Measurements from ENCODE around the gene CMTM4.
"Not testable (repeated sequence)": the region's sequence is repeated elsewhere in the genome, so short reads cannot be mapped to it uniquely, and the experiment has no call there.

CMTM4 gene

DNA sequence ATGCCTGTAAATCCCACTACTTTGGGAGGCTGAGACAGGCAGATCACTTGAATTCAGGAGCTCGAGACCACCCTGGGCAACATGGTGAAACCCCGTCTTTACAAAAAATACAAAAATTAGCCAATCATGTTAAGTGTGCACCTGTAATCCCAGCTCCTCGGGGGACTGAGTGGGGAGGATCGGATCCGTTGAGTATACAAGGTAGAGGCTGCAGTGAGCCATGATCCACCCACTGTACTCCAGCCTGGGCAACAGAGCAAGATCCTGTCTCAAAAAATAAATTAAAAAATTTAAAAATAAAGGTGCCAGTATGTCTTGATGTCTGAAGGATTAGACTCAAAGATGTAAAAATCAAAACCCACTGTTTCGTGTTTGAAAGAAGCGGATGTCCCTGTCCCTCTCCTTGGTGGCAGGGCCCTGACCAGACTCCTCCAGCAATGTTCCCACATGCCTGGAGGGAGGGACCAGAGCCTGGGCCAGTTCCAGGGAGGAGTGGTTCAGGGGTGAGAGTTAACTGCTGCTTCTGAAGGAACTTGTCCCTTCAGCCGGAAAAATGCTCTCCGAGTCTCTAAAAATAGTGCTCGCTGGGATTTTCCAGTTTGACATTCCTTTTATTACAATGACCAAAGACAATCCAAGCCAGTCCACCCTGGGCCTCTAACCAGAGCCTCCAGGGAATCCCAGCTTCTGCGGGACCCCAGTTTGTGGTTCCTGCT is 9.4 kb upstream of the CMTM4 start:
- no peak for DNase-seq (ENCODE audit: low read depth in 2 of 2)

DNA sequence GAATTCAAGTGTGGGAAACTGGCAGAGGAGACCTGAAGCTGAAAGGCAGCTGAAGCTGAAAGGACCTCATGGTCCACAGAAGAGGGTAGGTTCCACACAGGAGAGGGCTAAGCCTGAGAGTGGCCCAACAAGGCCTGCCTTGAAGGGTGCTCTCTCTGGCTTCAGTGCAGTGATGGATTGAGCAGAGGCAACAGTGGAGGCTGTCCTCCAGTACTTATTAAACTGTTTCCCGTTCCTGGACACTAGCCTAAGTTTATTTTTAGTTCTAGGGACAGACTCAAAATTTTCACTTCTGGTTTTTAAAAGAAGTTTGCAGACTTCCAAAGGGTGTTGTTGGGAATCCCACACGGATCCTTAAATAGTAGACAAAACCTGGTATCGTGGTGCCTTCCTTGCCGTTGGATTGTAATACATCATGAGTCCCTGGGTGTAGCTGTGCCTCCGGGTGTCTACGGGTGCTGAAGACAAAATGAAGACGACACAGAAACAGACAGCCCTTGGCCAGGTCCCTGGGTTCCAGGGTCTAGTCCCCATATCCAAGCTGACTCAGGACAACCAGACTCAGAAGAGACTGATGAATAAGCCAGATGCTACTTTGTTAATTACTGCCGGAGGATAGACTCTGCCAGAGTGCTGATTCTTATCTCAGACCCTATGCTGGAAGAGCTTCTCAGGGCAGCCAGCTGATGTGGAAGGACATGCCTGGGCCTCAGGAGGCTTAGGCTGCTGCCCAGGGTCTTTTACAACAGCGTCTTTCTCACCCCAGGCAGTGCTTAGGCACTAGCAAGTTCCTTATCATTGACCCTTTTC is 7.1 kb upstream of the CMTM4 start:
- no peak for DNase-seq (ENCODE audit: low read depth in 2 of 2)

DNA sequence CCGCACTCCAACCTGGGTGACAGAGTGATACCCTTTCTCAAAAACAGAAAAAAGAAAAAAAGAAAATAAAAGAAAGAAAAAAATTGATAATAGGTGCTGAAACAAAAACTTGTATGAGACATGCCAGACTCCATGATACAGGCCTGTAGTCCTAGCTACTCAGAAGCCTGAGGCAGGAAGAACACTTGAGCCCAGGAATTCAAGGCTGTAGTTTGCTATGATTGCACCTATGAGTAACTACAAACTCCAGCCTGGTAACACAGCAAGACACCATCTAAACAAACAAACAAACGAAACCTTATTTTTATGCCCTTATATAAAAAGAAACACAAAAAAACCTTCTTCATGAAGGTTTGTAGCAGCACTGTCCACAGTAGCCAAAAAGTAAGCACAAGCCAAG is 5.0 kb upstream of the CMTM4 start:
- DNase-seq (ENCODE audit: low read depth in 2 of 2): no peak

DNA sequence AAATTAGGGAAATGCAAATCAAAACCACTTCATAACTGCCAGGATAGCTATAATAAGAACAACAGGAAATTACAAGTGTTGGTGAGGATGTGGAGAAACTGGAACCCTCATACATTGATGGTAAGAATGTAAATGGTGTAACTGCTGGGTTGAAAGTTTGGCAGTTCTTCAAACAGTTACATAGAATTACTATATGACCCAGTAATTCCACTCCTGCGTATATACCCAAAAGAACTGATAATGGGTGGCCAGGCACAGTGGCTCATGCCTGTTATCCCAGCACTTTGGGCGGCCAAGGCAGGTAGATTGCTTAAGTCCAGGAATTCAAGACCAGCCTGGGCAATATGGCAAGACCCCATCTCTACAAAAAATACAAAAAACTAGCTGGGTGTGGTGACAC is 4.5 kb upstream of the CMTM4 start:
- DNase-seq (ENCODE audit: low read depth in 2 of 2): no peak

DNA sequence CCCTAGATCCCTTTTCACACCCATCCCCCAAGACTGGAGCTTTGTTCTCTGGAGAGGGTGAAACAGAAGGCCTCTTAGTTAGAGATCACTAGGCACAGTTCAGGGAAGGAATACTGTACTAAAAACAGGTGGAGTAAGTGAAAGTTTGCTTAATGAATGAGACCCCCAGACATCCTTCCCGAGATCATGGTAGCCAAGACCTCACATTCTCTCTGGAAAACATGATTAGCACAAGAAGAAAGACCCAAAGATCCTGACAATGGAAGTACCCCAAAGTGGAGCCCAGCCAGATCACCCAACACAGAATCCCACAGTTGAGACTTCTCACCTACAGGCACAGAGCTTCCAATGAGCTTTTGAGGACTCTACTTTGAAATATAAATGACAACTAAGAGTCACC is 3.4 kb upstream of the CMTM4 start:
- no peak for DNase-seq (ENCODE audit: low read depth in 2 of 2)

DNA sequence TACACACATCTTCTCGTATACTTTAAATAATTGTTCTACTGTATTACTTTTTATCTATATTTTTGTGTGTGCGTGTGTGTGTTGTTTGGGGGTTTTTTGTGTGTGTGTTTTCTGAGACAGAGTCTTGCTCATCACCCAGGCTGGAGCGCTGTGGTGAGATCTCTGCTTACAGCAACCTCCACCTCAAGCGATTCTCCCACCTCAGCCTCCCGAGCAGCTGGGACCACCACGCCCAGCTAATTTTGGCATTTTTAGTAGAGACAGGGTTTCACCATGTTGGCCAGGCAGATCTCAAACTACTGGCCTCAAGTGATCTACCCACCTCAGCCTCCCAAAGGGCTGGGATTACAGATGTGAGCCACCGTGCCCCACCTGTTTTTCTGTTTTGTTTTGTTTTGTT is 1.5 kb upstream of the CMTM4 start:
- DNase-seq (ENCODE audit: low read depth in 2 of 2): no peak

DNA sequence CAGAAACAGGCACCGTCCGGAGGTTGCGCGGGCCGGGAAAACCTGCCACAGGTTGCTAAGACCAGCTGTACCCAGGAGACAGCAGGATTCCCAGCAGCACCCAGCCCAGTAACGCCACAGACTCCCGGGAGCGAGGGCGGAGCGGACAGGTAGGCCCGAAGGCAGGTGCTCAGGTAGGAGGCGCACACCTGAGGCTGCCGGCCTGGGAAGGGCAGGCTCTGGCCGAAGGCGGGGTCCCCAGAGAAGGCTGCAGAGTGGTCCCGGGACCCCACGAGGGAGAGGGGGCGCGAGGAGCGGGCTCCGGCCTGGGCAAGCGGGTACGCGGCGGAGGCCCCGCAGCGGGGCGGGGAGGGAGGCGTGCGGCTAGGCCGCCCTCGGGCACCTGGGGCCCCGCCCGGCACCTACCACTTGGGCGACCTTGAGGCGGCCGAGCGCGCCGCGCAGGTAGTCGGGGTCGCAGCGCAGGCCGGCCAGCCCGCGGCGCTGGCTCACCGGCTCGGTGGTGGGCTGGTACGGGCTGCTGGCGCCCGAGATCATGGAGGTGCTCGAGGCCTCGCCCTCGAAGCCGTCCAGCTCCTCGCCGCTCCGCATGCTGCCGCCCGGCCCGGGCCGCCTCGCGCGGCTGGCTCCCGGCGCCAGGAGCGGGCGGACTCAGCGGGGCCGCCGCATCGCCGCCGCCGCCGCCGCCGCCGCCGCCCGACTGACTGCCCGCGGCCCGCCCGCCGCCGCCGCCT is 441 bp downstream of the CMTM4 start:
- no peak for DNase-seq (ENCODE audit: low read depth in 2 of 2)

DNA sequence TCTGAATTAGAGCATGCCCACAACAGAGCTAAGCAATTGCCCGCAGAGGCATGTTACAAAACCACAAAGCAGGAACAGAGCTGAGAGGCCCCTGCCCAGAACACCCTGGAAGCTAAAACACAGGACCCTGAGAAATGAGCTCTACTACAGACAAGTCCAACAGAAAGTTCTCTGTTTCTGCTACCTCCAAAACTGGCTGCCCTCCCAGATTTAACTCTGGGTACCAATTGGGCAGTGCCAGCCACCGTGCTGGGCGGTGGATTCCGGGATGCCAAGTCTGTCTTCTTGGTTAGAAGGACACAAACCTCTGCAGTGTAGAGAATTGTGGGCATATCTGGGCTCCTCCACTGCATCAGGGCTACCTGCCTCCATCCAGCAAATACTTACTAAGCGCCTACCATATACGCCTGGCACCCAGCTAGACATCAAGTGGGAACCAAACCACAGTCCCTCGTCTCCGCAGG is 1.0 kb downstream of the CMTM4 start:
- DNase-seq (ENCODE audit: low read depth in 2 of 2): no peak

DNA sequence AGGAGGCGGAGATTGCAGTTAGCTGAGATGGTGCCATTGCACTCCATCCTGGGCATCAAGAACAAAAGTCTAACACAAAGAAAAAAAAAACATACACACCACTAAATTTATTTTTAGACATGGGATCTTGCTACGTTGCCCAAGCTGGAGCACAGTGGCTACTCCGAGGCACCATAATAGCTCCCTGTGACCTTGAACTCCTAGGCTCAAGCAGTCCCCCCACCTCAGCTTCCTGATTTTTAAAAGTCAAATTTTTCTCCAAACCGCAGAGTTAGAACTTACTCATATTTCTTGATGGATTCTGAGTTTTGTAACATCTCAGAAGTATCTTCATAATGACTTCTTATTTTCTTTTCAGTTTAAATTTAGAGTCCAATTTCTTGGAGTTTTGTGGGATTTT is 3.4 kb downstream of the CMTM4 start:
- DNase-seq (ENCODE audit: low read depth in 2 of 2): no peak

DNA sequence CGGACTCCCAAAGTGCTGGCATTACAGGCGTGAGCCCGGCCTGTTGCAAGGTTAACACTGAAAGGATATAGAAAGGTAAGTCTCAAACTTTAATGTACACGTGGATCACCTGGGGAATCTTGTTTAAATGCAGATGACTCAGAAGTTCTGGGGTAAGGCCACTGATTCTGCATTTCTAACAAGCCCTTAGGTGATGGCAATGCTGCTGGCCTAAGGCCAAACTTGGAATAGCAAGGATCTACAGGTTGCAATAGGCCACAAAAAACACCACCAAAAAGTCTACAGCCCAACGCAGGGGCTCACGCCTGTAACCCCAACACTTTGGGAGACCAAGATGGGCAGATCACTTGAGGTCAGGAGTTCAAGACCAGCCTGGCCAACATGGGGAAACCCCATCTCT is 4.2 kb downstream of the CMTM4 start:
- DNase-seq (ENCODE audit: low read depth in 2 of 2): no peak

DNA sequence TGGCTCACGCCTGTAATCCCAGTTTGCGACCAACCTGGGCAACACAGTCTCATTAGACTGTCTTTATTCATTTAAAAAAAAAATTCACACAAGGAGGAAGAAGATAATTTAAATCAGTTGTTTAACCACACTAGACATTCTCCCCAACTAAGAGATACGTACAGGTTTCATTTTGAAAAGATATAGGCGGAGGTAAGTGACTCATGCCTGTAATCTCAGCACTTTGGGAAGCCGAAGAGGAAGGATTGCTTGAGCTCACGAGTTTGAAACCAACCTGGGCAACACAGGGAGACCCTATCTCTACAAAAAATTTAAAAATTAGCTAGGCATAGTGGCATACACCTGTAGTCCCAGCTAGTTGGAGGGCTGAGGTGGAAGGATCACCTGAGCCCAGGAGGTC is 5.3 kb downstream of the CMTM4 start:
- no peak for DNase-seq (ENCODE audit: low read depth in 2 of 2)

DNA sequence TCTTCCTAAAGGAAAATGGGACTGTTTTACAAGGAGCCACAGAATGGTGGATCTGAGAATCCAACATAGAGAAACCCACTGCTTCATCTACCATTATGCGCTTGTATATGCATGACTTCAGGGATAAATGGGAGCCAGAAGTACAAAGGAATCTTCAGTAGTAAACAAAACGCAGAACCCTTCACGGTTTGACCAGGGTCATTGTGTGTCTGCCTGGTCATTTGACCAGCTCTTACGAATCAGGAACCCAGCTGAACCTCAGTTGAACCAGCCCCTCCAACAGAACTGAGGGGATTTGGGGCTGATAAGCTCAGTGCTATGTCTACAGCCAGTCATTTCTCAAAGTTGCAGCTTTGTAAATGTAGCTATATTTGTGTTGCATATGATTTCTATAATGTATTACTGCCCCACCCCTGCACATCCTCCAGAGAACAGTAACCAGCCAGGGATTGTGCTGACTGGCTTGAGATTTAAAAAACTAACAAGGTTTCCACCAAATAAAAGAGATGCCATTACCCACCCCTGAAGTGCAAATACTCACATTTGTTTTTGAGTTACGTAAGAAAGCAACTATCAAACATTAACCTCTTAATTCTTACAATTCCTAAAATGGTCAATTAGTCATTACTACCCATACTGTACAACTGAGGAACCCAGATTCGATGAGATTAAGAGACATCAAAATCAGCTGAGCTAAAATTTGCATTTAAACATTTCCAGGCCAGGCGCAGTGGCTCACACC is 6.3 kb downstream of the CMTM4 start:
- DNase-seq (ENCODE audit: low read depth in 2 of 2): no peak

DNA sequence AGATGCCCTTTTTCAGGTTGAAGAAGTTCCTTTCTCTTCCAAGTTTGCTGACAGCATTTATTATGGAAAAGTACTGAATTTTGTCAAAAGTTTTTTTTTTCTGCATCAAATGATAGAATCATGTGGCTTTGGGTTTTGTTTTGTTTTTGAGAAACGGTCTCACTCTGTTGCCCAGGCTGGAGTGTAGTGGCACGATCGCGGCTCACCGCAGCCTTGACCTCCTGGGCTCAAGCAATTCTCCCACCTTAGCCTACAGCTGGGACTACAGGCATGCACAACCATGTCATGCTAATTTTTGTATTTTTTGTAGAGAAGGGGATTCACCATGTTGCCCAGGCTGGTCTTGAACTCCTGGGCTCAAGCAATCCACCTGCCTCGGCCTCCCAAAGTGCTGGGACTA is 7.3 kb downstream of the CMTM4 start:
- DNase-seq (ENCODE audit: low read depth in 2 of 2): no peak

DNA sequence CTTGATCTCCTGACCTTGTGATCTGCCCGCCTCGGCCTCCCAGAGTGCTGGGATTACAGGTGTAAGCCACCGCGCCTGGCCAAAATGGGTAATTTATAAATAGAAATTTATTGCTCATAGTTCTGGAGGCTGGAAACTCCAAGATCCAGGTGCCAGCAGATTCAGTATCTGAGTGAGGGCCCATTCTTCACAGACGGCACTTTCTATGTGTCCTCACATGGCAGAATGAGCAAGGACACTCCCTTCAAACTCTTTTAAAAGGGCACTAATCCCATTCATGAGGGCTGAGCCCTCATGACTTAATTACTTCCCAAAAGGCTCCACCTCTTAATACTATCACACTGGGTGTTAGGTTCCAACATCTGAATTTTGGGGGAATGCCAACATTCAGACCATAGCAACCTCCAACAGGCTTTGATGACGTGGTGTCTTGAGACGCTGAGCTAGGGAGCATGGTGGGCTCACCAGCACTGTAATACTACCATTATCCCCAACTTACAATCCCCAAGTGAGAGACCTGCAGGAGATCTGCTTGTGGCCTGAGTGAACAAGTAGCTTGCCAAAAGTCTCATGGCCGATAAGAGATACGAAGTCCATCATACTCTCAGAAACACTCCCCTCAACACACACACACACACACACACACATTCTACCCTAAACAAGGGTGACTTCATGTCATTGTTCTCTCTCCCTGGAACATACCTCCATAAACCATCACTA is 8.5 kb downstream of the CMTM4 start:
- no peak for DNase-seq (ENCODE audit: low read depth in 2 of 2)

DNA sequence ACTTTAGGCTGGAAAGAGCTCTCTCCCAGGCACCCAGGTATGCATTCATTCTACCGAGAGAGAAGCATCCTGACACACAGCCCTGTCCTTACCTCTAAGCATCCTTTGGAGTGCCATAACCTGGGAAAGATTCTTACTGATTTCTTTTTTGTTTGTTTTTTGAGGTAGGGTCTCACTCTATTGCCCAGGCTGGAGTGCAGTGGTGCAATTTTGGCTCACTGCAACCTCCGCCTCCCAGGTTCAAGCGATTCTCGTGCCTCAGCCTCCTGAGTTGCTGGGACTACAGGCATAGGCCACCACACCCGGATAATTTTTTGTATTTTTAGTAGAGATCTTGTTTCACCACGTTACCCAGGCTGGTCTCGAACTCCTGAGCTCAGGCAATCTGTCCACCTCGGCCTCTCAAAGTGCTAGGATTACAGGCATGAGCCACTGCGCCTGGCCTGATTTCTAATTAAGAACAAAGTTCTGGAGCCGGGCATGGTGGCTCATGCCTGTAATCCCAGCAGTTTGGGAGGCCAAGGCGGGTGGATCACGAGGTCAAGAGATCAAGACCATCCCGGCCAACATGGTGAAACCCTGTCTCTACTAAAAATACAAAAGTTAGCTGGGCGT is 10.9 kb downstream of the CMTM4 start:
- not testable (repeated sequence) for DNase-seq (ENCODE audit: low read depth in 2 of 2)

DNA sequence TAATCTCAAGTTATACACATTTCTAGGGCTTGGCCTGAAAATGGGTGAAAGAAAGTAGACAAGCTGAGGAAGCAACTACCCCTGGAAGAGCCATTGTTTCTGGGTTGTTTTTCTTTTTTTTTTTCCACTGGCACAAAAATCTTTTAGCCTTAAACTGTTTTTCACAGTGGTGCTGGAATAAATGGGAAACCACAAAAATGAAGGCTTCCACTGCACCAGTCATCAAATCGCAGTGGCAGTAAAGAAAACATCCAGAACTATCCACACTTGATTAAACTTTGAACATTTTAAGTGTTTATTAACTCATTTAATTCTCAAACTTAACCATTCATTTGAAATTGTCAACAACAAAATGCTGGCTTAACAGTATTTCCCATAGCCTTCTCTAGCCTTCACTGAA is 14.3 kb downstream of the CMTM4 start:
- no peak for DNase-seq (ENCODE audit: low read depth in 2 of 2)

DNA sequence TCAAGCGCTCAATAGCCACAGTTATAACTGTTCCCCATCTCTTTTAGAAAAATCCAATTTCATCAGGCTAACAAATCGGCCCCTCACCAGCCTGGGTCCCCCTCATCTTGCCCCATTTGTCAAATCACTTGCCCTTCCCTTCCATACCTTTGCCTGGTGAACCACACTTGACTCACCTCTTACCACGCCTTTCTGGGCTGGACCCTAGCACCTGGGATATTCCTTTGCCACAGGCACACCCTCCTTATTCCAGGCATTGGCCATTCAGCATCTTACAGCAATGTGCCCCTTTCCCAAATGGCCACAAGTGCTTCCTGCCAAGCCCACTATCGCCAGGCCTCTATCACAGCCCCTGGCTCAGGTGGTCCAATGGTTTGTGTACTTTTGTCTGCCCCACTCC is 14.9 kb downstream of the CMTM4 start:
- DNase-seq (ENCODE audit: low read depth in 2 of 2): no peak

DNA sequence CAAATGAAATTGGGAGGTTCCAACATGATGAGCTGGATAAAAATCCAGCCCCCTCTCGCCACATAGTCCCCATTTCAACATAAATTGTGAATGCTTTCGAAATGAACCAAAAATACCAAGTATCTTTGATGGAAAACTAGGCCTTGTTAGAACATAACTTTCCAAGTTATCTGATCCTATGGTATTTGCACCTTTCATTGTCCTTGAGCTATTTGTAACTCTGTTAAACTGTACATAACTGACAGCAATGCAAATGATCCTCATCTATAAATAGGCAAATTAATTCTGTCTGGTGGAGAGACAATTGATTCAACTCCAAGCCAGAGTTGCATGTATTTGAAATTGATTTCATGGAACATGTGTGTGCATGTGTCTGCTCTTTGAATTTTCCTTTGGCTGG is 18.2 kb downstream of the CMTM4 start:
- no peak for DNase-seq (ENCODE audit: low read depth in 2 of 2)

DNA sequence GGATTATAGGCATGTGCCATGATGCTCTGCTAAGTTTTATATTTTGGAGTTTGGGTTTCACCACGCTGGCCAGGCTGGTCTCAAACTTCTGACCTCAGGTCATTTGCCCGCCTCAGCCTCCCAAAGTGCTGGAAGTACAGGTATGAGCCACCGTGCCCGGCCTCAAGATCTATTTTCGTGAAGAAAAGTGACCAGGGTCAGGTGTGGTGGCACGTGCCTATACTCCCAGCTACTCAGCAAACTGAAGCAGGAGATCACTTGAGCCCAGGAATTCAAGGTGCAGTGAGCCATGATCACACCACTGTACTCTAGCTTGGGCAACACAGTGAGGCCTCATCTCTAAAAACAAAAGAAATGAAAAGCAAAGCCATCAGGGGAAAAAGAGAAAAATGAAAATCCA is 18.7 kb downstream of the CMTM4 start:
- DNase-seq (ENCODE audit: low read depth in 2 of 2): no peak

DNA sequence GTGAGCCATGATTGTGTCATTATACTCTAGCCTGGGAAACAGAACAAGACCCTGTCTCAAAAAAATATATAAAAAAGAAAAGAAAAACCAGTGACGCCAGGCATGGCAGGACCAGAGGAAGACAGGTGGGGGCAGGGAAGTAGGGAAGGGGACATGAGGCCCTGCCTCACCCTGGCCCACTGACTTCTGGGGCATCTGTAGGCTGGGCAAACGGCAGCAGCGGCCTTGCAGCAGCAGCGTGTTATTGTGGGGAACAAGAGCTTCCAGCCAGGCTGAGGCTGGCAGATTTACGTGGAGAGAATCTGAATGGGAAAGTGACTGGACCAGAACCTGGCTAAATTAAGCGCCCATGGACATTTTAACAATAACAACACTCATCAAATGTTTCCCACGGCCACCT is 19.4 kb downstream of the CMTM4 start:
- DNase-seq (ENCODE audit: low read depth in 2 of 2): no peak

DNA sequence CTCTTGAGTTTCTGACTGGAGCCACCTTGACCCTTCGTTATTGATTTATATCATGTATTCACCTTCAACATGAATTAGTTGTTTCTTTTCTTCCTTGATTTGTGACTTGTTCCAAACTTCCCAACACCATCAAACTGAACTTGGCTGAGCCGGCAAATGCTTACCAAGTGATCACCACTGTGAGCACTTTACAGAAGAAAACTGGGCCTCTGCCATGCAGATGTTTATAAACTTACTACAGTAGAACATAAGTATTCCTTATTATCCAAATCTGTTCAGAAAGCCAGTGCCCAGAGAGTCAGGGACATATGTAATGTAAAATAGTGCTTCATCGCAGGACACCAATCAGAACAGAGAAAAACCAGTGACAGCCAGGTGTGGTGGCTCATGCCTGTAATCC is 19.9 kb downstream of the CMTM4 start:
- DNase-seq (ENCODE audit: low read depth in 2 of 2): no peak

All from stimulated activated CD4-positive, alpha-beta T cell treated with anti-CD3 and anti-CD28 coated beads, Interleukin-12 subunit alpha, Interleukin-12 subunit beta, amount 100 ng/mL, for 24 hours (primary cell).